Lower lobe of right lung (tissue), 2 donors: ENCODE results near the gene ARL14. TPM values are rescaled to one million over a fixed set of nuclear protein-coding genes. Genes with fewer than 3 reads are reported as not detected.

ENCODE experiments used
- ATAC-seq, 2 donors: fragments of 200-7000 bp; cut with Tn5 transposase; one replicate each; pipeline ENCODE4 v1.9.1; 2020 to 2022; ENCODE audit warnings: mild to moderate bottlenecking in 2 of 2, moderate library complexity in 2 of 2
- DNase-seq: peaks from one replicate; pipeline ENCODE4 v3.0.0-alpha.2; 2020
- H3K27ac ChIP-seq: fragments of 200-600 bp; one replicate; pipeline ENCODE4 v1.8.0; 2022
- H3K27me3 ChIP-seq: fragments of 200-600 bp; one replicate; pipeline ENCODE4 v1.8.0; 2022; ENCODE audit warnings: low read depth
- H3K36me3 ChIP-seq: fragments of 200-600 bp; one replicate; pipeline ENCODE4 v1.8.0; 2022; ENCODE audit warnings: mild to moderate bottlenecking
- H3K4me1 ChIP-seq: fragments of 200-600 bp; one replicate; pipeline ENCODE4 v1.8.0; 2022
- H3K4me3 ChIP-seq: fragments of 200-600 bp; one replicate; pipeline ENCODE4 v1.8.0; 2022; ENCODE audit warnings: mild to moderate bottlenecking
- H3K9me3 ChIP-seq: fragments of 200-600 bp; one replicate; pipeline ENCODE4 v1.8.0; 2022
- CTCF ChIP-seq: fragments of 200-600 bp; IDR thresholded peaks from one replicate; pipeline ENCODE4 v1.8.0; 2022; ENCODE audit warnings: antibody characterized with exemption, mild to moderate bottlenecking
- intact Hi-C: fragments of 100-400 bp; cut with DNase I; formaldehyde crosslinking; loops from one replicate; pipeline ENCODE4 v1.11.0; 2022
- total RNA-seq: library from RNA; stranded (reverse); fragmentation: NEBNext Ultra II Directional; extraction: Animal tissue kit (Norgen Biotek cat#: 25700); gene quantifications from one replicate; pipeline ENCODE4 v1.2.1, GENCODE V29; 2021
- donor health status: DM: no; HTN: yes; CAD: no; lungs with severe emphysema.

Gene ARL14
- total RNA-seq, 1 donor from 2014 or later: not detected

- ATAC-seq (no peak), DNase-seq (no peak)
- no peak overlapping the region for H3K4me3 ChIP-seq
- no peaks in the 10 kb centered on the region for H3K27me3 ChIP-seq
- intact Hi-C loops: no loop called here
- H3K4me1 ChIP-seq: no peaks in the 10 kb centered on the region
- H3K9me3 ChIP-seq: no peaks in the 10 kb centered on the region
- H3K36me3 ChIP-seq: no peaks in the 10 kb centered on the region
- no peak for TF ChIP-seq CTCF
- no peak overlapping the region for H3K27ac ChIP-seq
Observed at GRCh38 chr3:160719710-160720109, 42.8 kb downstream of the ARL14 start.

GRCh38 chr3:160720123-160720746 lies 43.3 kb downstream of the ARL14 start:
- DNase-seq (no peak), ATAC-seq (peak; percentile 25 to 62)
- intact Hi-C loops: no loop called here
- H3K9me3 ChIP-seq: no peaks in the 10 kb centered on the region
- TF ChIP-seq CTCF: no peak
- H3K36me3 ChIP-seq: no peaks in the 10 kb centered on the region
- H3K27me3 ChIP-seq: no peaks in the 10 kb centered on the region
- H3K4me1 ChIP-seq: no peaks in the 10 kb centered on the region
- no peak overlapping the region for H3K4me3 ChIP-seq
- no peak overlapping the region for H3K27ac ChIP-seq

- Histone ChIP-seq H3K4me3 (no peak overlapping the region), H3K27ac (no peak overlapping the region), H3K4me1 (no peaks in the 10 kb centered on the region), H3K9me3 (no peaks in the 10 kb centered on the region), H3K36me3 (no peaks in the 10 kb centered on the region), H3K27me3 (no peaks in the 10 kb centered on the region)
- intact Hi-C loops: no loop called here
- TF ChIP-seq CTCF: no peak
- no peak for ATAC-seq
- DNase-seq: no peak
Observed at GRCh38 chr3:160722331-160722730, 45.4 kb downstream of the ARL14 start.

- no peak for ATAC-seq
- no peak for TF ChIP-seq CTCF
- Histone ChIP-seq H3K27me3 (no peaks in the 10 kb centered on the region), H3K9me3 (no peaks in the 10 kb centered on the region), H3K27ac (no peak overlapping the region), H3K36me3 (no peaks in the 10 kb centered on the region), H3K4me1 (no peaks in the 10 kb centered on the region), H3K4me3 (no peak overlapping the region)
- intact Hi-C loops: no loop called here
- DNase-seq: no peak
Observed at GRCh38 chr3:160725338-160725737, 48.4 kb downstream of the ARL14 start.

Other genes starting within 250 kb of the ARL14 start
- gene TRIM59, start 227.4 kb upstream of the ARL14 start, total RNA-seq: 4.4 TPM
- gene KPNA4, start 111.6 kb upstream of the ARL14 start, total RNA-seq: 61.6 TPM
- 14.9 TPM for gene PPM1L, start 79.1 kb downstream of the ARL14 start, total RNA-seq